GM23338 (cell line): ENCODE data around the gene KIF1C.

ENCODE experiments used
- CREB1 ChIP-seq: fragments of 250-450 bp; sonication (Bioruptor Pico); IDR thresholded peaks from 2 replicates; pipeline ENCODE4 v1.5.0; 2020; ENCODE audit warnings: low read depth, mild to moderate bottlenecking, moderate library complexity
- EZH2 ChIP-seq: fragments of 200-600 bp; sonication (generic); IDR thresholded peaks from one replicate; pipeline ENCODE4 v1.8.0; 2017; ENCODE audit warnings: antibody characterized with exemption, mild to moderate bottlenecking, low read depth; ENCODE audit not compliant: unreplicated experiment
- EZH2phosphoT487 ChIP-seq: fragments of 200-600 bp; sonication (generic); IDR thresholded peaks from one replicate; pipeline ENCODE4 v1.8.1; 2018; ENCODE audit warnings: antibody characterized with exemption; ENCODE audit not compliant: unreplicated experiment
- NANOG ChIP-seq: IDR thresholded peaks from 2 replicates; pipeline ENCODE4 v1.6.1; 2016; ENCODE audit warnings: antibody characterized with exemption, borderline replicate concordance
- POLR2AphosphoS5 ChIP-seq: IDR thresholded peaks from 2 replicates; pipeline ENCODE4 v1.6.1; 2016; ENCODE audit warnings: antibody characterized with exemption, low read depth
- ZNF114 ChIP-seq: fragments of 250-450 bp; sonication (Bioruptor Pico); IDR thresholded peaks from 2 replicates; pipeline ENCODE4 v1.5.0; 2020; ENCODE audit warnings: mild to moderate bottlenecking, moderate library complexity
- ZNF331 ChIP-seq: fragments of 250-450 bp; sonication (Bioruptor Pico); IDR thresholded peaks from 2 replicates; pipeline ENCODE4 v1.5.0; 2020; ENCODE audit warnings: low read depth, mild to moderate bottlenecking, moderate library complexity
- TF ChIP-seq, protein P1 (sequence below), 2 experiments: fragments of 200-600 bp in 1 of 2; sonication (generic) in 1 of 2; conservative IDR thresholded peaks; 2 replicates each; pipeline versions ENCODE4 v1.5.1 to v1.6.1; 2016 to 2017; ENCODE audit warnings: antibody characterized with exemption in 2 of 2, low read depth in 2 of 2, mild to moderate bottlenecking in 2 of 2, moderate library complexity in 1 of 2
- TF ChIP-seq, protein P2 (sequence below): IDR thresholded peaks from one replicate; pipeline ENCODE4 v1.6.1; 2018; ENCODE audit warnings: antibody characterized with exemption; ENCODE audit not compliant: unreplicated experiment
- TF ChIP-seq, protein P3 (sequence below): IDR thresholded peaks from 2 replicates; pipeline ENCODE4 v1.6.1; 2016; ENCODE audit warnings: antibody characterized with exemption

DNA sequence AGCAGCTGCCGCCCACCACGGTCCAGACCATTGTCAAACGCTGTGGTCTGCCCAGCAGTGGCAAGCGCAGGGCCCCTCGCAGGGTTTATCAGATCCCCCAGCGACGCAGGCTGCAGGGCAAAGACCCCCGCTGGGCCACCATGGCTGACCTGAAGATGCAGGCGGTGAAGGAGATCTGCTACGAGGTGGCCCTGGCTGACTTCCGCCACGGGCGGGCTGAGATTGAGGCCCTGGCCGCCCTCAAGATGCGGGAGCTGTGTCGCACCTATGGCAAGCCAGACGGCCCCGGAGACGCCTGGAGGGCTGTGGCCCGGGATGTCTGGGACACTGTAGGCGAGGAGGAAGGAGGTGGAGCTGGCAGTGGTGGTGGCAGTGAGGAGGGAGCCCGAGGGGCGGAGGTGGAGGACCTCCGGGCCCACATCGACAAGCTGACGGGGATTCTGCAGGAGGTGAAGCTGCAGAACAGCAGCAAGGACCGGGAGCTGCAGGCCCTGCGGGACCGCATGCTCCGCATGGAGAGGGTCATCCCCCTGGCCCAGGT is 24.5 kb downstream of the KIF1C start:
- TF ChIP-seq, protein P1, sequence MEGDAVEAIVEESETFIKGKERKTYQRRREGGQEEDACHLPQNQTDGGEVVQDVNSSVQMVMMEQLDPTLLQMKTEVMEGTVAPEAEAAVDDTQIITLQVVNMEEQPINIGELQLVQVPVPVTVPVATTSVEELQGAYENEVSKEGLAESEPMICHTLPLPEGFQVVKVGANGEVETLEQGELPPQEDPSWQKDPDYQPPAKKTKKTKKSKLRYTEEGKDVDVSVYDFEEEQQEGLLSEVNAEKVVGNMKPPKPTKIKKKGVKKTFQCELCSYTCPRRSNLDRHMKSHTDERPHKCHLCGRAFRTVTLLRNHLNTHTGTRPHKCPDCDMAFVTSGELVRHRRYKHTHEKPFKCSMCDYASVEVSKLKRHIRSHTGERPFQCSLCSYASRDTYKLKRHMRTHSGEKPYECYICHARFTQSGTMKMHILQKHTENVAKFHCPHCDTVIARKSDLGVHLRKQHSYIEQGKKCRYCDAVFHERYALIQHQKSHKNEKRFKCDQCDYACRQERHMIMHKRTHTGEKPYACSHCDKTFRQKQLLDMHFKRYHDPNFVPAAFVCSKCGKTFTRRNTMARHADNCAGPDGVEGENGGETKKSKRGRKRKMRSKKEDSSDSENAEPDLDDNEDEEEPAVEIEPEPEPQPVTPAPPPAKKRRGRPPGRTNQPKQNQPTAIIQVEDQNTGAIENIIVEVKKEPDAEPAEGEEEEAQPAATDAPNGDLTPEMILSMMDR (conservative IDR thresholded peaks at IDR 0.05; ENCODE audit: low read depth in 2 of 2): no peak
- TF ChIP-seq EZH2phosphoT487 (no peak), CREB1 (no peak), EZH2 (no peak), POLR2AphosphoS5 (no peak), NANOG (no peak), ZNF331 (CRISPR knock-in tag) (no peak), ZNF114 (no peak)
- TF ChIP-seq, protein P2, sequence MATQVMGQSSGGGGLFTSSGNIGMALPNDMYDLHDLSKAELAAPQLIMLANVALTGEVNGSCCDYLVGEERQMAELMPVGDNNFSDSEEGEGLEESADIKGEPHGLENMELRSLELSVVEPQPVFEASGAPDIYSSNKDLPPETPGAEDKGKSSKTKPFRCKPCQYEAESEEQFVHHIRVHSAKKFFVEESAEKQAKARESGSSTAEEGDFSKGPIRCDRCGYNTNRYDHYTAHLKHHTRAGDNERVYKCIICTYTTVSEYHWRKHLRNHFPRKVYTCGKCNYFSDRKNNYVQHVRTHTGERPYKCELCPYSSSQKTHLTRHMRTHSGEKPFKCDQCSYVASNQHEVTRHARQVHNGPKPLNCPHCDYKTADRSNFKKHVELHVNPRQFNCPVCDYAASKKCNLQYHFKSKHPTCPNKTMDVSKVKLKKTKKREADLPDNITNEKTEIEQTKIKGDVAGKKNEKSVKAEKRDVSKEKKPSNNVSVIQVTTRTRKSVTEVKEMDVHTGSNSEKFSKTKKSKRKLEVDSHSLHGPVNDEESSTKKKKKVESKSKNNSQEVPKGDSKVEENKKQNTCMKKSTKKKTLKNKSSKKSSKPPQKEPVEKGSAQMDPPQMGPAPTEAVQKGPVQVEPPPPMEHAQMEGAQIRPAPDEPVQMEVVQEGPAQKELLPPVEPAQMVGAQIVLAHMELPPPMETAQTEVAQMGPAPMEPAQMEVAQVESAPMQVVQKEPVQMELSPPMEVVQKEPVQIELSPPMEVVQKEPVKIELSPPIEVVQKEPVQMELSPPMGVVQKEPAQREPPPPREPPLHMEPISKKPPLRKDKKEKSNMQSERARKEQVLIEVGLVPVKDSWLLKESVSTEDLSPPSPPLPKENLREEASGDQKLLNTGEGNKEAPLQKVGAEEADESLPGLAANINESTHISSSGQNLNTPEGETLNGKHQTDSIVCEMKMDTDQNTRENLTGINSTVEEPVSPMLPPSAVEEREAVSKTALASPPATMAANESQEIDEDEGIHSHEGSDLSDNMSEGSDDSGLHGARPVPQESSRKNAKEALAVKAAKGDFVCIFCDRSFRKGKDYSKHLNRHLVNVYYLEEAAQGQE: no peak
- TF ChIP-seq, protein P3, sequence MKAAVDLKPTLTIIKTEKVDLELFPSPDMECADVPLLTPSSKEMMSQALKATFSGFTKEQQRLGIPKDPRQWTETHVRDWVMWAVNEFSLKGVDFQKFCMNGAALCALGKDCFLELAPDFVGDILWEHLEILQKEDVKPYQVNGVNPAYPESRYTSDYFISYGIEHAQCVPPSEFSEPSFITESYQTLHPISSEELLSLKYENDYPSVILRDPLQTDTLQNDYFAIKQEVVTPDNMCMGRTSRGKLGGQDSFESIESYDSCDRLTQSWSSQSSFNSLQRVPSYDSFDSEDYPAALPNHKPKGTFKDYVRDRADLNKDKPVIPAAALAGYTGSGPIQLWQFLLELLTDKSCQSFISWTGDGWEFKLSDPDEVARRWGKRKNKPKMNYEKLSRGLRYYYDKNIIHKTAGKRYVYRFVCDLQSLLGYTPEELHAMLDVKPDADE: no peak
